Neural cell (in vitro differentiated cells): ENCODE measurements around the gene TNS1. TPM values are rescaled to one million over a fixed set of nuclear protein-coding genes. Genes with fewer than 3 reads are reported as not detected.

ENCODE experiments used
- H2AFZ ChIP-seq: fragments of 200-600, 300-800 bp; sonication (generic), shearing (Covaris generic); 2 replicates; pipeline ENCODE4 v1.6.0; 2014; ENCODE audit warnings: low read depth, mild to moderate bottlenecking, antibody characterized with exemption, low read length, moderate library complexity
- H3F3A ChIP-seq: fragments of 200-600 bp; shearing (Covaris generic); 2 replicates; pipeline ENCODE4 v1.6.1; 2016; ENCODE audit warnings: mild to moderate bottlenecking, moderate library complexity, mixed read lengths, antibody characterized with exemption, low read length; ENCODE audit not compliant: insufficient read depth, poor library complexity, severe bottlenecking
- H3K27ac ChIP-seq: fragments of 200-600, 300-800 bp; sonication (generic), shearing (Covaris generic); 2 replicates; pipeline ENCODE4 v1.5.1; 2014; ENCODE audit warnings: mild to moderate bottlenecking, low read length, moderate library complexity
- H3K27me3 ChIP-seq: fragments of 300-800, 200-600 bp; sonication (generic), shearing (Covaris generic); 2 replicates; pipeline ENCODE4 v1.6.0; 2014; ENCODE audit warnings: mild to moderate bottlenecking, low read depth, low read length, moderate library complexity; ENCODE audit not compliant: insufficient read depth
- H3K36me3 ChIP-seq: fragments of 300-800, 200-600 bp; sonication (generic), shearing (Covaris generic); 2 replicates; pipeline ENCODE4 v1.5.1; 2014; ENCODE audit warnings: mild to moderate bottlenecking, antibody characterized with exemption, low read length, moderate library complexity; ENCODE audit not compliant: insufficient read depth
- H3K4me2 ChIP-seq: fragments of 300-800, 200-600 bp; sonication (generic), shearing (Covaris generic); 2 replicates; pipeline ENCODE4 v1.6.0; 2014; ENCODE audit warnings: mild to moderate bottlenecking, low read length
- H3K4me3 ChIP-seq: fragments of 300-800, 200-600 bp; sonication (generic), shearing (Covaris generic); 2 replicates; pipeline ENCODE4 v1.5.1; 2014; ENCODE audit warnings: mild to moderate bottlenecking, low read length, moderate library complexity
- H3K79me2 ChIP-seq: fragments of 200-600 bp; shearing (Covaris generic); replicated peaks from 2 replicates; pipeline ENCODE4 v1.6.0; 2014; ENCODE audit warnings: mild to moderate bottlenecking, low read length, moderate library complexity; ENCODE audit not compliant: insufficient read depth
- H3K9ac ChIP-seq: fragments of 300-800, 200-600 bp; sonication (generic), shearing (Covaris generic); 2 replicates; pipeline ENCODE4 v1.6.1; 2016; ENCODE audit warnings: mild to moderate bottlenecking, low read length, mixed read lengths
- H3K9me2 ChIP-seq: fragments of 200-600 bp; shearing (Covaris generic); 2 replicates; pipeline ENCODE4 v1.6.1; 2016; ENCODE audit warnings: mild to moderate bottlenecking, low read length, mixed read lengths; ENCODE audit not compliant: insufficient read depth
- H3K9me3 ChIP-seq: fragments of 200-600, 300-800 bp; sonication (generic), shearing (Covaris generic); 2 replicates; pipeline ENCODE4 v1.6.1; 2016; ENCODE audit warnings: mild to moderate bottlenecking, mixed run types, low read length, moderate library complexity, mixed read lengths
- H4K20me1 ChIP-seq: fragments of 200-600 bp; shearing (Covaris generic); 2 replicates; pipeline ENCODE4 v1.6.1; 2016; ENCODE audit warnings: mild to moderate bottlenecking, mixed run types; ENCODE audit not compliant: insufficient read depth
- EP300 ChIP-seq: fragments of 450-650 bp; conservative IDR thresholded peaks from 2 replicates; pipeline ENCODE4 v1.6.1; 2014; ENCODE audit warnings: antibody characterized with exemption, mild to moderate bottlenecking, moderate library complexity; ENCODE audit not compliant: poor library complexity, severe bottlenecking
- EZH2 ChIP-seq: fragments of 200-600, 300-800 bp; shearing (Covaris generic), sonication (generic); IDR thresholded peaks from 2 replicates; pipeline ENCODE4 v1.6.1; 2014; ENCODE audit warnings: antibody characterized with exemption, low read length, borderline replicate concordance, mild to moderate bottlenecking; ENCODE audit not compliant: insufficient read depth, poor library complexity, severe bottlenecking
- MXI1 ChIP-seq: fragments of 450-650 bp; conservative IDR thresholded peaks from 2 replicates; pipeline ENCODE4 v1.6.1; 2014; ENCODE audit warnings: antibody characterized with exemption, mild to moderate bottlenecking; ENCODE audit not compliant: poor library complexity, severe bottlenecking
- POLR2AphosphoS5 ChIP-seq: IDR thresholded peaks from 2 replicates; pipeline ENCODE4 v1.6.1; 2012
- RAD21 ChIP-seq: fragments of 450-650 bp; conservative IDR thresholded peaks from 2 replicates; pipeline ENCODE4 v1.6.1; 2014; ENCODE audit warnings: antibody characterized with exemption, mild to moderate bottlenecking, moderate library complexity
- SMC3 ChIP-seq: fragments of 450-650 bp; conservative IDR thresholded peaks from 2 replicates; pipeline ENCODE4 v1.6.1; 2014; ENCODE audit warnings: antibody characterized with exemption, mild to moderate bottlenecking, moderate library complexity; ENCODE audit not compliant: poor library complexity
- TAF1 ChIP-seq: IDR thresholded peaks from 2 replicates; pipeline ENCODE4 v1.6.1; 2012; ENCODE audit warnings: low read depth
- polyA plus RNA-seq: library from polyadenylated mRNA; depleted of rRNA; stranded (reverse); fragments of >200 nt; gene quantifications from 2 replicates; pipeline ENCODE4 v1.2.3, GENCODE V29; 2014
- TF ChIP-seq, protein P1 (sequence below): fragments of 450-650 bp; IDR thresholded peaks from 2 replicates; pipeline ENCODE4 v1.5.1; 2014; ENCODE audit warnings: antibody characterized with exemption, mild to moderate bottlenecking, moderate library complexity; ENCODE audit not compliant: poor library complexity, severe bottlenecking
- TF ChIP-seq, protein P2 (sequence below): IDR thresholded peaks from 2 replicates; pipeline ENCODE4 v1.6.1; 2012; ENCODE audit warnings: borderline replicate concordance

TNS1 gene
- polyA plus RNA-seq, 1 donor from 2014 or later = 1.5 TPM

DNA sequence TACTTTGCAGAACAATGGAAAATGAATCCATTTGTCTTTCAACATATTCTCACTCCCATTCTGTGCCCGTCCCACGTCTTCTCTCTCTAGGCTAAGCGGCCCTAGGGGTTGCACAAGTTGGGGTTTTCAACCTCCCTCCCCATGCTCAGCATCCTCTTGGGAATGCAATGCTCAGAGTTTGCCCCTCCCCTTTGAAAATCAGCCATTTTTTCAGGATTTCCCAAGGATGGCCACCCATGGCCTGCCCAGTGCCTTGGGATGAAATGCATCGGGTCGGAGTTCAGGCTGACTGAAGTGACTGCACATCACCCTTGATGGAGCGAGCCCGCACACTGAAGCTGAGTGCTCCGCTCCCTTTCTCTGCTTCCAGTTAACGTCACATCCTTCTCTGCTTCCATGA, 87.9 kb downstream of the TNS1 start:
- H3K9ac ChIP-seq = no peak overlapping the region
- no peak overlapping the region for H3K27ac ChIP-seq
- no peak overlapping the region for H3K4me3 ChIP-seq
- no peak overlapping the region for H2AFZ ChIP-seq
- no peaks in the 10 kb centered on the region for H3K9me3 ChIP-seq
- H3K4me2 ChIP-seq = no peak overlapping the region
- no peaks in the 10 kb centered on the region for H4K20me1 ChIP-seq
- H3K36me3 ChIP-seq = no peaks in the 10 kb centered on the region
- no peaks in the 10 kb centered on the region for H3K79me2 ChIP-seq
- no peak for TF ChIP-seq SMC3
- TF ChIP-seq EP300 = no peak
- no peak for TF ChIP-seq MXI1
- TF ChIP-seq, protein P1, sequence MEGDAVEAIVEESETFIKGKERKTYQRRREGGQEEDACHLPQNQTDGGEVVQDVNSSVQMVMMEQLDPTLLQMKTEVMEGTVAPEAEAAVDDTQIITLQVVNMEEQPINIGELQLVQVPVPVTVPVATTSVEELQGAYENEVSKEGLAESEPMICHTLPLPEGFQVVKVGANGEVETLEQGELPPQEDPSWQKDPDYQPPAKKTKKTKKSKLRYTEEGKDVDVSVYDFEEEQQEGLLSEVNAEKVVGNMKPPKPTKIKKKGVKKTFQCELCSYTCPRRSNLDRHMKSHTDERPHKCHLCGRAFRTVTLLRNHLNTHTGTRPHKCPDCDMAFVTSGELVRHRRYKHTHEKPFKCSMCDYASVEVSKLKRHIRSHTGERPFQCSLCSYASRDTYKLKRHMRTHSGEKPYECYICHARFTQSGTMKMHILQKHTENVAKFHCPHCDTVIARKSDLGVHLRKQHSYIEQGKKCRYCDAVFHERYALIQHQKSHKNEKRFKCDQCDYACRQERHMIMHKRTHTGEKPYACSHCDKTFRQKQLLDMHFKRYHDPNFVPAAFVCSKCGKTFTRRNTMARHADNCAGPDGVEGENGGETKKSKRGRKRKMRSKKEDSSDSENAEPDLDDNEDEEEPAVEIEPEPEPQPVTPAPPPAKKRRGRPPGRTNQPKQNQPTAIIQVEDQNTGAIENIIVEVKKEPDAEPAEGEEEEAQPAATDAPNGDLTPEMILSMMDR = no peak
- TF ChIP-seq, protein P2, sequence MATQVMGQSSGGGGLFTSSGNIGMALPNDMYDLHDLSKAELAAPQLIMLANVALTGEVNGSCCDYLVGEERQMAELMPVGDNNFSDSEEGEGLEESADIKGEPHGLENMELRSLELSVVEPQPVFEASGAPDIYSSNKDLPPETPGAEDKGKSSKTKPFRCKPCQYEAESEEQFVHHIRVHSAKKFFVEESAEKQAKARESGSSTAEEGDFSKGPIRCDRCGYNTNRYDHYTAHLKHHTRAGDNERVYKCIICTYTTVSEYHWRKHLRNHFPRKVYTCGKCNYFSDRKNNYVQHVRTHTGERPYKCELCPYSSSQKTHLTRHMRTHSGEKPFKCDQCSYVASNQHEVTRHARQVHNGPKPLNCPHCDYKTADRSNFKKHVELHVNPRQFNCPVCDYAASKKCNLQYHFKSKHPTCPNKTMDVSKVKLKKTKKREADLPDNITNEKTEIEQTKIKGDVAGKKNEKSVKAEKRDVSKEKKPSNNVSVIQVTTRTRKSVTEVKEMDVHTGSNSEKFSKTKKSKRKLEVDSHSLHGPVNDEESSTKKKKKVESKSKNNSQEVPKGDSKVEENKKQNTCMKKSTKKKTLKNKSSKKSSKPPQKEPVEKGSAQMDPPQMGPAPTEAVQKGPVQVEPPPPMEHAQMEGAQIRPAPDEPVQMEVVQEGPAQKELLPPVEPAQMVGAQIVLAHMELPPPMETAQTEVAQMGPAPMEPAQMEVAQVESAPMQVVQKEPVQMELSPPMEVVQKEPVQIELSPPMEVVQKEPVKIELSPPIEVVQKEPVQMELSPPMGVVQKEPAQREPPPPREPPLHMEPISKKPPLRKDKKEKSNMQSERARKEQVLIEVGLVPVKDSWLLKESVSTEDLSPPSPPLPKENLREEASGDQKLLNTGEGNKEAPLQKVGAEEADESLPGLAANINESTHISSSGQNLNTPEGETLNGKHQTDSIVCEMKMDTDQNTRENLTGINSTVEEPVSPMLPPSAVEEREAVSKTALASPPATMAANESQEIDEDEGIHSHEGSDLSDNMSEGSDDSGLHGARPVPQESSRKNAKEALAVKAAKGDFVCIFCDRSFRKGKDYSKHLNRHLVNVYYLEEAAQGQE = no peak
- TF ChIP-seq POLR2AphosphoS5 = no peak
- no peak for TF ChIP-seq TAF1
- TF ChIP-seq RAD21 = no peak
- TF ChIP-seq EZH2 = no peak
- H3F3A ChIP-seq = no peaks in the 10 kb centered on the region
- H3K27me3 ChIP-seq = no peaks in the 10 kb centered on the region
- no peaks in the 10 kb centered on the region for H3K9me2 ChIP-seq

DNA sequence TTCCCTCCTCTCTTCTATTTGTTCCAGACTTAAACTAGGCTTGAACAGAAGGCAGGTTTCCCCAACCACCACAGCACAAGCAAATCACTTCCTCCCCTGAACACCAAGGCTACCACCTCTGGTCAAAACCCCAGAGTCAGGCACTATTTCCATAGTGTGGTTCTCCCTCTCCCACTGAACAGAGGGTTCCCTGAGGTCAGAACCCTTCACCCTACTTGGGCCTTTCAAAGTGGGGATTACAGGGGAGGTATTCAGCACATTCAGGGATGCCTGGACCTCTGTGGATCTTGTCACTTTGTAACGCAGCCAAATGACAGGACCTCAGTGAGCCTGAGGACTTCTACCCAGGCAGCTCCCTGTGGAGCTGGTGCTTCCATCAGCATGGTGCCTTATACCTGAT, 88.7 kb downstream of the TNS1 start:
- H3K9me2 ChIP-seq = no peaks in the 10 kb centered on the region
- H3K27ac ChIP-seq = no peak overlapping the region
- no peaks in the 10 kb centered on the region for H3F3A ChIP-seq
- TF ChIP-seq TAF1 (no peak), SMC3 (no peak), RAD21 (no peak), EZH2 (no peak), MXI1 (no peak), EP300 (no peak), POLR2AphosphoS5 (no peak)
- TF ChIP-seq, protein P1 = no peak
- TF ChIP-seq, protein P2 = no peak
- H3K27me3 ChIP-seq = no peaks in the 10 kb centered on the region
- no peaks in the 10 kb centered on the region for H3K36me3 ChIP-seq
- no peaks in the 10 kb centered on the region for H4K20me1 ChIP-seq
- no peaks in the 10 kb centered on the region for H3K9me3 ChIP-seq
- no peak overlapping the region for H3K9ac ChIP-seq
- no peaks in the 10 kb centered on the region for H3K79me2 ChIP-seq
- H3K4me3 ChIP-seq = no peak overlapping the region
- H2AFZ ChIP-seq = no peak overlapping the region
- no peak overlapping the region for H3K4me2 ChIP-seq
